ENCODE measurements around the gene A3GALT2.

Gene A3GALT2

DNA sequence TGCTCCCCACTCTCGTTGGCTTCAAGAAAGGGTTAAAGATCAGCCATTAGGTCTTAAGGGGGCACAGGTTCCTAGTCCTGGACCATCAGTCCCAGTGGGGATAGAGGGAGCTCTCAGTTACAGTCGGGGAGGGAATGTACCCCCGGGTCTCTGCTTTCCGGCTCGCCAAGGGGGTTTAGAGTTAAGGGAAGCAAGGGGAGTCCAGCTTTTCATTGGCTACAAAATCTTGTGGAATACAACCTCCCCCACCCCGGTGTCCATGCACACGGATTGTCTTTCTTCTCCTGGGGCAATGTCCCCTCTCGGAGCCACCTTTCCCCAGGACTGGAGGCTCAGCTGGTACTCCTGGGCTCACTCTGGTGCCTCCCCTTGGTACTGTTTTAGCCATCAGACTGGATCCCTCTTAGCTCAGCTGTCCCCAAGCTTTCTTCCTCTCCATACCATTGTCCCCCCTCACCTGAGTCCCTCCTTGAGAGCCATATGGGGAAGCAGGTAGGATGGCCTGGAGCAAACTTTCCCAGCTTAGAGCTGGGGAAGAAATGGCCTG, at the start of gene A3GALT2:
Gene A3GALT2, minus strand, starts transcription at position 480 of the 547 bp plus-strand sequence. Its CDS starts 0 bp downstream, at position 480.
- DNase-seq: no peak

DNA sequence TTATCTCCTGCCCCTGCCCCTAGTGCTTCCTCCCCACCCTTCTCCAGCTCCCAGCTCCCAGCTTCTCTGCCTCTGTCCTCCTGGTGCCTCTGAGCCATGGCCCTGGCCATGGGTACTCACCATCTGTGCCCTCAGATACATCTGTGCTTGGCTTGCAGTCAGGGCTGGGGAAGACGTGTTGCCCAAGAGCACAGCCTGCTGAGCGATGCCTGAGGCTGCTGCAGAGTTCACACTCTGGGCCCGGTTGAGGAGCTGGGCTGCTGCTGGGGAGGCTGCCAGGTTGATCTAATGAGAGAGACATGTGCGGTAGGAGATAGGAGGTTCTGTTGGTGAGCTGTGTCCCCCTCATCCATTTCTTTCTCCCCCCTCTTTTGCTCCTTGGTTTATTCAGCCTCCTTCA, 49.4 kb upstream of the A3GALT2 start:
- peak; percentile 56 for DNase-seq

DNA sequence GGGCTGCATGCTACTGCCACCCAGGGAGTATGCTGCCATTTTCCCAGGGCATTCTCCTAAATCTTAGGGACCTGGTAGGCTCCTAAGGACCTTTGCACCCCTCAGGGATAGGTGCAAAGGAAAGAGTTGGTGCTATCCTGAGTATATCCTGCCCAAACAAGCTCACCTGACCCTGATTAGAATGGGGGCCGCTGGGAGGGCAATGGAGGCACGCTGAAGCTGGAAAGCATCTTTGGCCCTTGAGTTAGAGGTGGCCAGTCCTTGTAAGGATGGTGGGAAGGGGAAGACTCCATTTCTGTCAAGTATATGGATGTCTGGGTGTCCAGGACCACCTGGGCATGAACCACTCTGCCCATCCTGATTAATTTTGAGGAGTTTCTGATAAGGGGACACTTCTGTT, 48.9 kb upstream of the A3GALT2 start:
- no peak for DNase-seq

DNA sequence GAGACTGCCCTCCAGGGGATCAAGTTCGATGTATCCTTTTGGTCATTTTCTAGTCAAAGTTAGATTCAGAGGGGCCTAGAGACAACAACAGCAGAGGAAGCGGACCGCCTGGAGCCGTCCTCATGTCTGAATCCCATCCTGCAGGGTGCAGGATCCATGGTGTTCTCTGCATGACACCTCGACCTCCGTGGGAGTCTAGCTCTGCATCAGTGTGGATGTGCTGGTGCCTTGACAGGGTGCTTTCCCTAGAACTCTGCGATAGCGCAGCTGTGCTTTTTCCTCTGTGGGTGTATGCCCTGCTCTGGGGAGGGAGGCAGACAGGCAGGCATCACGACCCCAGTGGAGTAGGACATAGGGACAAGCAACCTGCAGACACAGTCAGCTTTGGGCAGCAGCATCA, 48.2 kb upstream of the A3GALT2 start:
- no peak for DNase-seq

DNA sequence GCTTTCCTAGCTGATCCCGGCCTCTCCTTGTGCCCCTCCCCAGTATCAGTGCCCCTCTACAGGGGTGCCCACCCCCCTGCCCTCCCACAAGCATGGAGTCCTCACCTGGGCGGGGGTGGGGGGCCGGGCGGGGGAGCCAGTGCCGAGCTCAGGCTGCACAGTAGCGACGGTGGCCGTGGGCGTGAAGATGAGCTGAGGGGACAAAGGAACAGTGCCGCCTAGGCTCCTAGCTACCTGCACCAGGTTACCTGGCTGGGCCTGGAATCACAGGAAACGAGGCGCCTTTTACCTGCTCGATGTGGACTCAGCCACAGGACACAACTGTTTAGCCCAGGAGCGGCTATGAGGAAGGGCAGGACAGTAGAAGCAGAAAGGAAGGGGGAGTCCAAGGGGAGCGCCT, 47.5 kb upstream of the A3GALT2 start:
- DNase-seq: no peak

DNA sequence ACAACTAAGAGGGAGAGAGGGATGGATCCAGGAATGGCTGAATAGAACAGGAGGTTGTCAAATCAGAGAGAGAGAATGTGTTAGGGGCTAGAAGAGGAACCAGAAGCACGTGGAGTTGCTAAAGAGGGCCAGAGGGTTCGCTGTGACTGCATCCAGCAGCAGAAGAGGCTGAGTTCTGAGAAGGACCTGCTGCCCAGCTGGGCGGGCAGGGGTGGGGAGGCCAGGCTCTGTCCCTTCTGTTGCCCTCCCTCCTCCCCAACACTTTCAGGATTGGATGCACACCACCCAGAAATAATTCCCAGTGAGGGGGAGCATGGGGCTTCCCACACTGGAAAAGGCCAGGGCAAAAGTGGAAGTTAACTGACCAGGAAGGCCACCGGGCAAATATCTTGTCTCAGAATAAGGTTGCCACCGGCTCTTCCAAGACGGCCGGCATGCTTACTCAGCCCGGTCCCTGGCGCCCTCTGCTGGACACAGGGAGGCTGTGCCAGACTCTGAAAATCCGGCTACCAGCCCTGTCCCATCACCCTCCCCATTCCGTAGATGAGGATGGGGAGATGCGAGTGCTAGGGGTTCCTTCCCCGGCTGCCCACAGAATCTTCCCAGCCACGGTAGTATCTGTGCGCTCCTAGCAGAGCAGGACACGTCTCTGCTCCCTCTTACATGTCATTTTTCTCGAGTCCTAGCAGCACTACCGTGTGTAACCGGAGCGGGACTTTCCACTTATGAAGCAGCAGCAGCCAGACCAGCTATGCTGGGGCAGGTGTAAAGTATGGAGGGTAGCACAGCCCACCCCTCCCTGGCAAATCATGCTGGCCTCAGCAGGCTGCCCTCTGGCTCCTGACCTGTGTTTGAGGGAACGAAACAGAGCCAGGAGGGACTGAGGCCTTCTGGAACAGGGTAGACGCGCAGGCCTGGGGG, 46.8 kb upstream of the A3GALT2 start:
- peak; percentile 54 for DNase-seq

DNA sequence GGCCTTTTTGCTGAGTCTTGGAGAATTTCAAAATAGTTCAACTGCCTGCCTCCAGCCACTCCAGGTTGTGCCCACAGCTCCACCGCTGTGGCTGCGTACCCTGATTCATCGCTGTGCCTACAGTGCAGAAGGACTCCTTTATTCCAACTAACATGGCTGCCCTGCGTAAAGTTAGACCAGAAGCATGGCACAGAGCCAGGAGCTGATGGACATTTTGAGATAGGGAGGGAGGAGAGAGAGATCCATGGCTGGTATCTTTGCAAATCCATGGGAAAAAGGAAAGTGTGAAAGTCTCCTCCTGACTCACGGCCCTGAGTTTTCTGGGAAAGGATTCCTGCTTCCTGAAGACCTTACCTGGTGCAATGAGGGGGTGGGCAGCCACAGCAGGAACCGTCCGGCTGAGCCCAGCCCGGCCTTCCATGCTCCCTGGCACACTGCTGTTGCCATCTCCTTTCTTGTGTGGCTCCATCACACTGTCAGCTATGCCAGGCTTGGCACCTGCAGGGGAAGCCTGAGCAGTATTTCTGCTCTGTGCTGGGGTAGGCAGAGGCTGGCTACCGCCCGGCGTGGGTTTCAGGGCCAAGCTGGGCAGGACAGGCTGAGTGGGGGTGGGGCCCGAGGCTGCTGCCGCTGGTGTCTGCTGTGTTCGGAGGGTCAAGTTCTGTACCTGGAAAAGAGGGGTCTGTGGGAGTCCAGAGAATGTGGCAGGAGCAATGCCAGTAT, 46.0 kb upstream of the A3GALT2 start:
- DNase-seq: no peak

DNA sequence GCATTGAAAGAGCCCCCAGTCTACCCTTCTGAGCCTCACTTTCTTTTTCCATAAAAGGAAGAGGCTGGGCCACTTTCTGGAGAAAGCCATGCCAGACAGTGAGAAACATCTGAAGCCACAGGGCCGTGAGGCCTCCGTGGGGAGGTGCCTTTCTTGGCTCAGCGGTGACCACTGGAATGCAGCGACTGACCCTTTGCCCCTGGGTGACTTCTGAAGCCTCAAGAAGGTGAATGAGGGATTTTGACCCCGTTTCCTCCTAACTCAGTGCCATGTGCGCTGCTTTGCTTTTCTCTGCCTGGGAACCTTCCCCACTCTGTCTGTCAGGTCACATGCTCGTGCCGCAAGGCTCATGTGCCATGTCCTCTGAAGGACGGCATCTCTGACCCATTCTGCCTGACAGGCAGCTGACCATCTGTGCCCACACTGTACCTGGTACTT, 44.7 kb upstream of the A3GALT2 start:
- DNase-seq: no peak

DNA sequence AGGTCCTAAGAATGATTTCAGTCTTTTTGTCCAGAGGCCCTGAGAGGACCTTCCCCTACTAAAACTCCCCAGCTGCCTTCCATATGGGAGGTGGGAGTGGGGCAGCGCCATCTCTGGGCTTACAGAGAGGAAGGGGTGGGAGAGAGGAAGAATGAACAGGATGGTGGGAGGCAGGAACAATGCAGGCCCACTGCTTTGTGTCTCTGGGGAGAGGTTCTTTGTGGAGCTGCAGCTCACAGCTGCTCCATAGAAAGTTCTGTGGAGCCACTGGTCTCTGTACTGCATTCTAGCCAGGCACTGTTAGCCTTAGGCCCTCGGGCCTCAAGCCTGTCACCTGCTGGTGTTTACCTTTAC, 43.6 kb upstream of the A3GALT2 start:
- no peak for DNase-seq

DNA sequence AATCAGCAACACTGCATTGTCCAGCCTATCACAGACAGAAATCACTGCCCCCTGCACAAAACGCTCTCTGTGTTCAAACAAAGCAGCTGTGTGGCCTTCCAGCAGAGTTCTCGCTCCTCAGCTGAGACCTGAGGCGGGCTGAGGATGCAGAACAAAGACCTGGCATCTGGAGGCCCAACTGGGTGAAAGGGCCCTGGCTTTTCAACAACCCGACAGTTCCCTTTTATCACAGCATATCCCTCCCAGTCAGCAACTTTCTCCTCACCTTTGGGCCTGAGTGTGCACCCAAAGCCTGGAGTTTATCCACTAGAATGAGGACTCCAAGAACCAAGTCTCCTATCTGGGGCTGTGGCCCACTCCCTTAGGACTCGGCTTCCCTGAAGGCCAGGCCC, 42.6 kb upstream of the A3GALT2 start:
- no peak for DNase-seq

DNA sequence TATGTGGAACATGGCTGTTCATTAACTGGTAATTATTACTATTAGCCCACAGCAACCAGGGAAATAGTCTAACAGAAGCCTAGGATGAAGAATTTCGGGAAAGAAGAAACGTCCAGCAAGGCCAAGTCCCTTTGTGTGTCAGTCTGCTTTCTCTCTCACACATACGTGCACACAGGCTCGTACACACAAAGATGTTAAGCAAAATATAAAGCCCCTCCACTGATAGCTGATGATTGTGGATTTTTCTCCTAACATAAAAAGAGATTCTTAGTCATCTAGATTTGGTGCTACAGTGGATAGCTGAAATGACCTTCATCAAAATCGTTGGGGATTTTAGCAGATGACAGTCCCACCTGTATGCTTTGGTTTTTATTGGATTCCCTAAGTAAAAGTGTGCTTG, 42.1 kb upstream of the A3GALT2 start:
- DNase-seq: no peak

DNA sequence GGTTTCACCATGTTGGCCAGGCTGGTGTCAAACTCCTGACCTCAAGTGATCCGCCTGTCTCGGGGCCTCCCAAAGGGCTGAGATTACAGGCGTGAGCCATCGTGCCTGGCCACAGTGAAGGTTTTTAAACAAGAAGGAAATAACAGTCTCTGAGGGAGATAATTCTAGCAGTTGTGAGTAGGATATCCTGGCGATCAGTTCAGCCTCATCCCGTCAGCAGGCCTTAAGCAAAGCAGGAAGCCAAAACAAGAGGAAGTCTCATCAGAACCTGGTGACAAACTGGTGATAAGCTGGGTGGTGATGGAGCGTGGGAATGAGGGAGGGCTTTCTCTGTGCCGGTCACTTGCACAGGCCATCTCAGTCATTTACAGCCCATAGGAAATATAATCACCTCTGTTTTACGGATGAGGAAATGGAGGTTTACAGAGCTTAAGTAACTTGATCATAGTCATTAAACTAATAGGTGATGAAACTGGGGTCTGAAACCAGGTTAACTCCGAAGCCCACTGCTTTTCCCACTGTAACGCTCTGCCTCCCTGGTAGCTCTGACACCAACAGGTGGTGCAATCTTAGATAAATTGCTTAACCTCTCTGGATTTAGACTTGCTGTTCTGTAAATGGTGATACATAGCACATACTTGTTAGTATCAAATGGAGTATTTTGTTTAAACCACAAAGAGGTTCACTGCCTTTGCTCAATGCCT, 40.8 kb upstream of the A3GALT2 start:
- peak; percentile 25 for DNase-seq

DNA sequence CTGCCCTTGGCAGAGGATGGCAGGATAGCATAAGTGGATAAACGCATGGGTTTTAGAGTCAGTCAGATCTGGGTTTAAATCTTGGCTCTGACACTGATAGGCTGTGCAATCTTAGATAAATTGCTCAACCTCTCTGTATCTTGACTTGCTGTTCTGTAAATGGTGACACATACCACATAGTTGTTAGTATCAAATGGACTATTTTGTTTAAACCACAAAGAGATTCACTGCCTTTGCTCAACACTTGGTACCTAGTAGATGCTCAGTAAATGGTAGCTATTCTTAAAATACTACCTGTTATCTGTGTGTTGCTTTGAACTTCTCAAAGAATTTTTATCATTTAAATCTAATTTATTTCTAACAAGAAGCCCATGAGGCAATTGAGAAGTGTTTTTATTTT, 39.5 kb upstream of the A3GALT2 start:
- no peak for DNase-seq

DNA sequence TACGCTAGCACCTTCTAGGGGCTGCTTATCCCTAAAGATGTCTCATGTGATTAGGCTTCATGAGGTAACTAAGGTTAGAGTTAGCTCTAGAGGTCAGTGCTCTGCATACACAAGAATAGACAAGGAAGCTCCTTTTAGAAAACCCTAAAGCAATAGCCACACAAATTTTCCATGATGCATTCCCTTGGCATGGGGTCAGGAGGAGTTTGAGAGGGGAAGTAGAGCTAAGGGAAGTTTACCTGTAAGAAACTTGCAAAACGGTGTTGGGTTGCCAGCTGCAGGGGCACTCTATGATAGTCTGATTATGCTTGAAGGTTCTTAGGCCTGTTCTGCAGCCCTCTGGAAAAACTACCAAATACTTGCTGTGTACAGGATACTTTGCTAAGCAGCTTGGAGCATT, 39.0 kb upstream of the A3GALT2 start:
- no peak for DNase-seq

DNA sequence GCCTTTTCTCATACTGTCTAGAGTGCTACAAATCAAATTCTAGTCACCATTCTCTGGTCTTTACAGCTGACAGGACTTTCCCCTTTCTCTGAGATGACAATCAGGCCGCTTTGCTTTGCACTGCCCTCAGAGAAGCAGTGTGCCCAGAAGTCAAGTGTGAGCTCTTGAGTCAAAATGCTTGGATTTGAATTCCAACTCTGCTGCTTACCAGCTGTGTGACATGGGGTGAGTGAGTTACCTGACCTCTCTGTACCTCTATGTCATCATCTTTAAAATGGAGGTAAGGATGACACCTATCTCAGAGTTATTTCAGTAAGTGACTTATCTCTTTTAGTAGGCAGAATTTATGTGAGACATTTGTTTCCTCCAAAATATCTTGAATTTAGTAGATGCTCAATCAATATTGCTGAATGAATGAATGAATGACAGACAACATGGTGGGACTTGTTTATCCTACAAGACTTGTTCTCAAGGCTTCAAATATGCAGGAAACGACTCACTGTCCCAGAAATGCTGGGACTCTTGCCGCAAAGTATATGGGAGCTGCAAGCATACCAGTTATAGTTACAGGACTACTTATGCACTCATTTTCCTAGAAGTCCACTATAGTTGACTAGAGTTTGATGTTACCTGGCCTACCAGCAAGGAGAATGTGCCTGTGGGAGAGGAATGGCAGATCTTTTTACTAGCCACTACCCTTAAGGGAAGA, 38.1 kb upstream of the A3GALT2 start:
- no peak for DNase-seq

DNA sequence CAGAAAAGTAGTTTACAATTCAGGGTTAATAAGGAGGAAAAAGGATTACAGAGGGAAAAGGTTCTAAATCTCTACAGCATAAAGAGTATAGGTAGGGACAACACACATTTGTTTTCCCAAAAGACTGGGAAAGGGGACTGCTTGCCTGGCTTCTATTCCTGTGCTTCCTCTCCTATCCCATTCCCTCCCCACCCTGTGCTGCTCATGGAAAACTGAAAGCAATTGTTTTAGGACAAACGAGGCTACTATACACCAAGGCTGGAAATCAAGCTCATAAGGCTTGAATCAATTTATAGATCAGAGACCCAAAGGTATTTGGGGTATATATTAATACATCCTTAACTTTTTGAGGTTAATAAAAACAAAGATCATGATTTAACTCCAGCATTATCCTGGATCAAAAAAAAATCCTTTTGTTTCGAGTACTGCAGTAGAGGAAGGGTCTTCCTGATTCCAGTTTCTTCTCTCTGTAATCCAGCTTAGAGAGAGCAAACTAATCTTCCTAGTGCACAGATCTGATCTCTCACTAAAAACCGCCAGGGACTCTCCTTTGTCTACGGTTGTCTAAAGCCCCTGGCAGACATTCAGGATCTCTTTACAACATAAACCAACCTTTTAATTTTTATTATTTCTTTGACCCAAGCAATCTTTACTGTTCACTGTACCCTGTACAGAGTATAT, 37.4 kb upstream of the A3GALT2 start:
- DNase-seq: no peak

DNA sequence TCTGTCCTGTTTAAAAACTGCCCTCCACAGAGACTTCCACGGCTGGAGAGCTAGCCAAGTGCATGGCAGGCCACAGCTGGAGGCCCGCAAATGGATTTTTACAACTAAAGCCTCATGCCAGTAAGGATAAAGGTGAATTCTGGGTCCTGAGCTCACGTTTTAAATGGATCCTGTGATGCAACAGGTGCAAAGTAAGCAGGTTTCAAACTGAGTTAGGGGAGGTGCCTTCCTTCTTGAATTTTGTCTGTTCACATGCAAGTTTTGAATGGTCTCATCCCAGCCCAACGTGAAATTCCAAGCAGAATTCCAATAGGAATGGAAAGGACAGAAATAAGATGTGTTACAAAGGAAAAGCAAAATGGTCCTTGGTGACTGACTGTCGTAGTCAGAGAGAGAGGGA, 36.2 kb upstream of the A3GALT2 start:
- DNase-seq: no peak

DNA sequence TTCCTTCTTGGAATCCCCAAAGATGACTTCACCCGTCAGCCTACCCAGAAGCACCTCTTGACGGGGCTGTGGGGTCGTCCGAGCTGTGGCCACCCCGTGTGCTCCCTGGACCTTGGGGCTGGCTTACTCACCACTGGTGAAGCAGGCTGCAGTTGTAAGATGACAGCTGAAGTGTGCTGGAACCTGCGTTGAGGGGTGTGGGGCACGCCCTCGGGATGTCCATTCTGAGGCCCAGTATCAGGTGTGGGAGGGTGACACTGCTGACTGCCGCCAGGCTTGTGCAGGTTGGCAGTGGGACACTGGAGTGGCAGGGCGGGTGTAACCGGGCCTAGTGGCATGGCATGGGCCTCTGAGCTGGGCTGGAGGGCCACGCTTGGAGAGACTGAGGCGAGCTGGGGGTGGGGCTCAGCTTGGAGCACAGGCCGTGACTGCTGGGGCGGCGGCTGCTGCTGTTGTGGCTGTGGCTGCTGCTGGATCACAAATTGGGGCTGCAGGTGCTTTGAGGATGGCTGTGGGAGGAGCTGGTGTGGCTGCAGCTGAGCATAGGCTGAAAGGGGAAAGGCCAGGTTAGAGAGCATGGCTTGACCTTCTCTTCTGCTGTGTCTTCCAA, 33.9 kb upstream of the A3GALT2 start:
- DNase-seq: no peak

DNA sequence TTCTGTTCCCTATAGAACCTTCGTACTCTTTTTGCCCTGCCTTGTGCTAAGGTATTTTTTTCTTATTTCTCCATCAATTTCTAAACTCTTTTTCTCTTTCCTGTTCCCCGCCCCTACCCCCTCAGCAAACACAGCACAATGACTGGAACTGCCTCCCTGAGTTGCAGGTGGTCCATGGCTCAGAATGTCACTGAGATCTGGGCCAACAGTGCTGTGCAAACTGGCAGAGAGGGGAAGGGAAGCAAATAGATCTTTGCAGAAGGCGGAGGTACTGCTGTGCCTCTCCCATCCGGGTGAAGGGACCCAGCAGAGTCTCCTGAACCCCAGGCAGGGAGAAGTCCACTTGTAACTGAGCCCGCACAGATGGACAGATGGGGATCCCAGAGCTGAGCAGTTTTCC, 32.6 kb upstream of the A3GALT2 start:
- no peak for DNase-seq

DNA sequence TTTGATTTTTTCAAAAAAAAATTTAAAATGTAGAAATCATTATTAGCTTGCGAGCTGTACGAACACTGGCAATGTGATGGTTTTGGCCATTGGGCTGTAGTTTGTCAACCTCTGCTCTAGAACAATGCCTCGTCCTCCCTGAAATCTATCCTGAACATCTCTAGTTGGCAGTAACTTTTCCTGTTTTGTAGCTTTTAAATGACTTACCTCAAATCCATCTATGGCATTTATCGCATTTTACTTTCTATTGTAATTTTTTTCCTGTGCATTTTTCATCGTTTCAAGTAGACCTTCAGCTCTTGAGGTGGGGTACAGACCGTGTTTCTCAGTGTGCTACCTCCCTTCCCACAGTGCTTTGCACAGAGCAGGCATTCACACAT, 30.4 kb upstream of the A3GALT2 start:
- no peak for DNase-seq

DNA sequence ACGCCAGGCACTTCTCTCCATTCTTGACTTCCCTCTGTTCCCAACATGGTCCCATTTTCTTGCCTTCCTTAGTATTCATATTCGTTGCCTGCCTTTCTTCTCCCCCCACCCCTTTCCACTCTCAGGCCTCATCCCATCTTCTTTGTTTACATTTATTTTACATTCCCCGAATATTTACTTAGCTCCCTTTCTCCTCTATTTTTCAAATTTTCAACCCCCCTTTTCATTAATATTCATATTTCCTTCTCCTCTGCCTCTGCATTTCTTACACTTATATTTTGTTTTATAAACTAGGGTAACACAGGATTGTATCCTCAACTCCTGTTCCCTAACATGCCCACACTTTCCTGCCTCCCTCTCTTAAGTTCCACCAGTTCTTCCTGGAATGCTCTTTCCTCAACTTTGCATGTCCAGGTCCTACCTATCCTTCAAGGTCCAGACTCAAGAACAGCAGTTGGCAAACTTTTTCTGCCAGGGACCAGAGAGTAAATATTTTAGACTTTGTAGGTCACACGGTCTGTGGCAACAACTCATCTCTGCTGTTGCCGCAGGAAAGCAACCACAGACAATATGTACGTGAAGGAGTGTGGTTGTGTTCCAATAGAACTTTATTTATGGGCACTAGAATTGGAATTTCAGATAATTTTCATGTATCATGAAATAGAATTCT, 29.8 kb upstream of the A3GALT2 start:
- DNase-seq: no peak
